HG03095 (cell line): ENCODE results near the gene MCM7.

Source experiments
- ATAC-seq: cut with Tn5 transposase; IDR thresholded peaks from one replicate; pipeline ENCODE4 v1.9.1; 2021; ENCODE audit warnings: moderate library complexity; ENCODE audit not compliant: unreplicated experiment

Gene MCM7

GRCh38 chr7:100124301-100125230 lies 23.4 kb upstream of the MCM7 start:
- no peak for ATAC-seq

DNA sequence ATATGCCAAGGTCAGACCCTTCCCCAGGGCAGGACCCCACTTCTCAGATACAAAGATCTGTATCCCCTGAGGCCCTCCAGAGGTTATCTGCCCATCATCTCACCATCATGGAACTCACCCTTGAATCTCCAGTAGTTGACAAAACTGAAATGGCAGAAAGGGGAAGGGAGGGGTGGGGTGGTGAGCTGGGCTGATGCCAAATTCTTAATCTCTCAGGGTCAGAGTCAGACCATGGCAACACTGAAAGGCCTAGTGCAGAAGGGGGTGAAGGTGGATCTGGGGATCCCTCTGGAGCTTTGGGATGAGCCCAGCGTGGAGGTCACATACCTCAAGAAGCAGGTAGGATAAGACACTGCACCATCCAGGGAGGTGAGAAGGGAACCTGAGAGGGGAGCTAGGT lies 21.4 kb upstream of the MCM7 start:
- no peak for ATAC-seq

DNA sequence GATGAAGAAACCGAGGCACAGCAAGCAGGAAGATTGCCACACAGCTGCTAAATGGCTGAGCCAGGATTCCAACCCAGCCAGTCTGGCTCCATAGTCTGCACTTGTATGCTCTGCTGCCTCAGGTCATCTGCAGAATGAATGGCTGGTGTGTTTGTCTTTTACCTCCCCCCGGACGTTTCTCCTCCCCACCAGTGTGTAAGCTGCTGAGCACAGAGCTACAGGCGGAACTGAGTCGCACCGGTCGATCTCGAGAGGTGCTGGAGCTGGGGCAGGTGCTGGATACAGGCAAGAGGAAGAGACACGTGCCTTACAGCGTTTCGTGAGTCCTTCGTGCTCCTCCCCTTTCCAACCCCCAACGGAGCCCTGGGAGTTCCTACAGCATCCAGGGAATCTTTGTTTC lies 20.9 kb upstream of the MCM7 start:
- ATAC-seq, result no peak

GRCh38 chr7:100120733-100121036 lies 19.5 kb upstream of the MCM7 start:
- no peak for ATAC-seq

DNA sequence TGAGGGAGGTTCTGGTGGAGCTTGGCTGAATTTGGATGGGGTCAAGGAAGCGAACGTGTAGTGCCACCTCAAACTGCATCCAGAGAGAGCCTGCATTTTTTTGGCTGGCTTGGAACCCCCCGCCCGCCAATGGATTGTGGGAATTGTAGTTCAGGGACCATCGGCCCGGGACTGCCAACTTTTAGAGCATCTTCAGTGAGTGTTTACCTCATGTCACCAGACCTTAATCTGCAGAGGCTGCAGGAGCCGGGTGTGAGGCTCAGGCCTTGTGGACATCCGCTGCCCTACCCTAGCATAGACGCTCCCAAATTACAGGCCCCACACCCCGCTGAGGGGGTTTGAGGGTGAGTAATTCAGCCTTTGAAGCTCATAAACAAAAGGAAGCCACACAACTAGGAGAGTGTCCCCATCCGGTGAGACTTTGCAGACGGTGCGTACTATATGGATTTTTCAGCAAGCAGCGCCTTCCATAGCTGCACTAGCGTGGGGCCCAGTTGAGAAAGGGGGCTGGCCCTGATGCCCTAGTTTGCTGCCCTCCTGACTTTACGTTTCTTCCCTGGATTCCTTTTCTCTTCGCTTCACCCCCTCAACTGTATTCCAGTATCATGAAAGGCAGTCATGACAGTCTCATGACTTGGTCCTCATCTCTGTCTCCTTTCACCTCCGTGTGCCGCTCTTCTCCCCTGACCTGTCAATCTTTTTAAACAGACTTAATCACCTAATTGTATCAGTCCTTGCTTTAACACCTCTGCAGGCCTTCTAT lies 19.0 kb upstream of the MCM7 start:
- peak; percentile 26 for ATAC-seq

DNA sequence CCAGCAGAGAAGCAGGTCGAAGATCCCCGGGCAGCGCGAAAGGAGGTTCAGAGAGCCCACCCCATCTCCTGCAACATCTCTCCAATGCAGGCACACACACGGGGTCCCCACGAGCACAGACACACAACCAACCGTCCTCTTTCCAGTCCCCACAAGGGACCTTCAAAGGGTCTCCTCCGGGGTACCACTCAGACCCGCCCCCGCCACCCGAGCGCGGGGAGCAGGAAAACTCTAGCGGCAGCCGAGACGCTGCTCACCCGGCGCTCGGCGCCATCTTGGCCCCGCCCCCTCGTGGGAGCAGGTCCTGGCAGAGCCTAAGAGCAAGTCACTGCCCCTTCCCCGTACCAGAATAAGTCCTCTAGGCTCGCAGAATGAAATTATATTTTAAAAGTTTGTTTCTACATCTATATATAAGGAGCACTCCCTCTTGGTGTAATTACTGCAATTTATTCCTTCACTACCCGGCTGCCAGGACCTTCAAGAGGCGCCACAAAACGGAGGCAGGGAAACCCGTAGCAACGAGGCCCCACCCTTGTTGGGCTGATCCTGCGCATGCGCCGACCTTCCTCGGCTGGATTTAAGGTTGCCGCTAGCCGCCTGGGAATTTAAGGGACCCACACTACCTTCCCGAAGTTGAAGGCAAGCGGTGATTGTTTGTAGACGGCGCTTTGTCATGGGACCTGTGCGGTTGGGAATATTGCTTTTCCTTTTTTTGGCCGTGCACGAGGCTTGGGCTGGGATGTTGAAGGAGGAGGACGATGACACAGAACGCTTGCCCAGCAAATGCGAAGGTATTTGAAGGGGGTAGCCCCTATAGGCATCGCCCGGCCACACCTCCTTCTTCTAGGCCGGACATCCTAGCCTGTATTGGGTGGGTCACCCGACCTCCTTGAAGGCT lies 18.1 kb upstream of the MCM7 start, which contains the start of the genes CNPY4 and TAF6:
Gene CNPY4, plus strand, starts transcription at position 563 of the 898 bp plus-strand sequence. Its CDS starts 111 bp downstream, at position 674.
Gene TAF6, minus strand, starts transcription at position 287 of the 898 bp plus-strand sequence. CDS start 5,149 bp downstream, outside the sequence.
- peak; percentile 63 for ATAC-seq

DNA sequence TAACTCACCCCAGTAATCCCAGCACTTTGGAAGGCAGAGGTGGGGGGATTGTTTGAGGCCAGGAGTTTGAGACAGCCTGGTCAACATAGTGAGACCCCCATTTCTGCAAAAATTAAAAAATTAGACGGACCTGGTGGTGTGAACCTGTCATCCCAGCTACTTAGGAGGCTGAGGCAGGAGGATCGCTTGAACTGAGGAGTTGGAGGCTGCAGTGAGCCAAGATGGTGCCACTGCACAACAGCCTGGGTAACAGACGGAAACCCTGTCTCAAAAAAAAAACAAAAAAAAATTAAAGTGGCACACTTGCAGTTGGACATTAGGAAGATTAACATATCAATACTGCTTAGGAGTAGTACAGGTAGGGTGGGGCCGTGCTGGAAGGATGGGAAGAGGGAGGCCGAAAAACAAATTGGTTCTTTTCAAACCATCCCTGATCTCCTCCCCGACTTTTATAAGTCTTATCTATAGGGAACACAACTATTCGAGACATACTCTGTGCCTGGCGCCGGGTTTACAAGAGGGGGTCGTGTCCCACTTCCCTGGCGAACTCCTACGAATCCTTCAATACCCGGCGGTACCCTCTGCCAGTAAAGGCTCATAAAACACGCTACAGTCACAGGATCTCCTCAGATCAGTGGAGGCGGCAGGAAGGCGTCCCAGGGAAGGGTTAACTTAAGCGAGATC lies 17.3 kb upstream of the MCM7 start:
- no peak for ATAC-seq

- no peak for ATAC-seq
Observed at GRCh38 chr7:100115026-100115425, 13.8 kb upstream of the MCM7 start.

DNA sequence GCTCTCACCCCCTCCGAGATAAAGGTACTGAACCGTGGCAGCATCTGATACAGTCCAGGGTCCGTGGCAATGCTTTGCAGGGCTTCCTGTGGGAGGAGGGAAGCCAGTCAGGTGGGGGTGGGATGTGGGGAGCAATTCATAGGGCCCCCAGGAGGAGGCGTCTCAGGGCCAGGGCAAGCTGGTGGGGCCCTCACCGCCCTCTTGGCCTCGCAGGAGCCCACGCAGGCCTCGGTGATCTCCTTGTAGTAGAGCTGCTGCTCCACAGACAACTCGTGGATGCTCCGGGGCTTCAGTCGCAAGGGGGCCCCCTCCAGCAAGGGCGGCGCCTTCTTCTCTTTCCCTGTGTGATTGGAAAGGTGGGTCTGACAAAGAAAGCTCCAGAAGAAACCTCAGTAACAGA lies 10.7 kb upstream of the MCM7 start:
- no peak for ATAC-seq

DNA sequence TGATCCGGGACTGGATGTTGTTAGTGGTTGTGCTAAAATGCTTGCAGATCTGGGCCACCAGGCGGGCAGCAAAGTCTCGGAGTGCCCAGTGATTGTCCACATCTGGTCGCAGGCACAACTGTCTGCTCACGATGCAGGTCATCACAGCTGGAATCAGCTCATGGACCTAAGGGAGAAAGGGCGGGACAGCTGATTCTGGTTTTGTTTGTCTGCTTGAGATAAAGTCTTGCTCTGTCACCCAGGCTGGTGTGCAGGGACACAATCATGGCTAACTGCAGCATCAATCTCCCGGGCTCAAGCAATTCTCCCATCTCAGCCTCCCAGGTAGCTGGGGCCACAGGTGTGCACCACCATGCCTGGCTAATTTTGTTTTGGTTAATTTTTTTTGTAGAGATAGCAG lies 10.0 kb upstream of the MCM7 start:
- no peak for ATAC-seq

DNA sequence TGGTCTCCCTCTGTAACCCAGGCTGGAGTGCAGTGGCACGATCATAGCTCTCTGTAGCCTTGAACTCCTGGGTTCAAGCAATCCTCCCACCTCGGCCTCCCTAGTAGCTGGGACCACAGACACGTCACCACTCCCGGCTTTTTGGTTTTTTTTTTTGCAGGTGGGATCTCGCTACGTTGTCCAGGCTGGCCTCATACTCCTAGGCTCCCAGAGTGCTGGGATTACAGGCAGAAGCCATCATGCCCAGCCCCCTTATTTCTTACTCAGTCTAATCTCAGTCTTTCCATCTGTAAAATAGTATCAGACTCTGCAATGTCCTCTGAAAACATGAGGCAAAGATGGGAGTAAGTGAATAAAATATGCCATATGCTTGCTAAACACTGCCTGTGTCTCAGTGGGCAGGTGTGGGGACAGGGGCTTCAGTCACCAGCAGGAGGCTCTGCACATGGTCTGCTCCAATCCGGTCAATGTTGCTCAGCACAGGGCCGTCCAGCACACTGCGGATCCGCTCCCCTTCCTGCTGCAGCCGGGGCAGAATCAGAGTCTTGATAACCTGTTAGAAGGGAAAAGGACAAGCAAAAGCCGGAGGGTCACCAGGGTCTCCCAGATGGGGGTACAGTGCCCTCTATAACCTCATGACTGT lies 8.4 kb upstream of the MCM7 start:
- no peak for ATAC-seq

GRCh38 chr7:100107890-100108289 lies 6.7 kb upstream of the MCM7 start:
- no peak for ATAC-seq

GRCh38 chr7:100107125-100107737 lies 6.0 kb upstream of the MCM7 start:
- ATAC-seq, result no peak

- no peak for ATAC-seq
Observed at GRCh38 chr7:100106633-100107032, 5.4 kb upstream of the MCM7 start.

GRCh38 chr7:100105534-100105933 lies 4.3 kb upstream of the MCM7 start:
- no peak for ATAC-seq

- no peak for ATAC-seq
Observed at GRCh38 chr7:100102950-100103840, 2.0 kb upstream of the MCM7 start.

DNA sequence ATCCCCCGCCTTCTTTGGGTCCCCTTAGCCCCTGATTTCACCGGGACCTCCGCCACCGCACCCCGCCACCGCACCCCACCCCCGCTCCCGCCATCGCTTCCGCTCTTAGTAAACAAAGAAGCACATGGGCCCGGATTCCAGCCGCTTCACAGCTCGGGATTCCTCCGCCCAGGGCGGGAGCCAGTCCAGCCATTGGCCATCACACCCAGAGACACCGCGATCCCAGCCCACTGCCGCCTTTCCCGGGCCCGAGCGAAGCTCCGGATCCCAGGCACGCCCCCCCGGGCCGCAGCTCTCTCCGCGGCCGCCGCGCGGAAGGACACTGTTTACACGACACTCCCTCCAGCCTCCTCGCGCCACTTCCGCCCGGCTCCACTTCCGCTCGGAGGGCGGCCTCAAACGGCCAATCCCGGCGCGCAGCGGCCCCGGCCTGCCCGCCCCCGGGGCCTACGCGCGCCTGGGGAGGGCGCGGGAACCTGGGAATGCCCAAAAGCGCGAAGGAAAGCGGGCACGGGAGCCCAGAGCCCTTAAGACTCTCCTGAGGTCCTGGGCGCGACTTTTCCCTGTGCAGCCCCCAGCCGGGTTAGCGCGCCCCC lies 679 bp downstream of the MCM7 start:
- ATAC-seq, result peak; percentile 53

DNA sequence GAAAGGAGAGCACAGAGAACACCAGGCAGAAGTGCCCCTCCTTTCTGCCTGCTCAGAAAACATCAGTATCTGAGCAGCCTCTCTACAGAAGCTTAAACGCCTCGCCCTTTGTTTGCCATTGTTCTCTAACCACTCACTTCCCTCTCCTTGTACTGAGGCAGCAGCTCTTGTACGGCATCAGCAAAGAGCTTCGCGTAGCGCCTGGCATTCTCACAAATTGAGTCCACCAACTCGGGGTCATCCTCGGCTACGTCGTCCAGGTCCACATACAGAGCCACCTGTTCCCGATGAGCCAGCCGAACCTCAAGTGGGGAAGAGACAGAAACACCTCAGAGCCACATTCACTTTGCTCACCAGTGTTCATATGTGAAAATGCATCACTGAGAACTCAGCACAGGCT lies 1.7 kb downstream of the MCM7 start:
- no peak for ATAC-seq
